ENCODE data around the gene ZFHX3. TPM values are rescaled to one million over a fixed set of nuclear protein-coding genes. Genes with fewer than 3 reads are reported as not detected.

Gene ZFHX3
- polyA plus RNA-seq, 1 donor from 2014 or later, result 26.4 TPM

DNA sequence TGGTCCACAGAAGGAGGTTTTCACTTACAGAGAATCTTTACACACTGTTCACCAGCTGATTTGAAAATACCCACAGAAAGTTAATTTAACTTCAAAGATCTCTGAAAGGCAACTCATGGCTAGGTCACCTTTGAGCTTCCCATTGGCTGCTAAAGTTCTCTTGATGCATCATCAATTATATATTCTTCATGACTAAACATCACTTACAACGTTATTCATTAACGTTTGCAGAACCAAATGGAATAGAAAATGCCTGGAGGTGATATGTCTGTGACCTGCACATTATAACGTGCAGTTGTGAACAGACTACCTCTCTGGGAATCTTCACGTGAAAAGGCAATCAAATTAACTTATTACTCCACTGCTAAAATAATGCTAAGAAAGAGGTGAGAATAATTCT, 238.5 kb downstream of the ZFHX3 start:
- Histone ChIP-seq H3K9me2 (ENCODE audit: insufficient read depth, low read length) (no peaks in the 10 kb centered on the region), H3K4me2 (ENCODE audit: low read length) (no peak overlapping the region), H3F3A (ENCODE audit: insufficient read depth, low read length, poor library complexity, severe bottlenecking) (peaks cover 10% of the 10 kb centered on the region), H3K27ac (ENCODE audit: low read length) (peak overlapping the region; percentile 94), H4K20me1 (ENCODE audit: insufficient read depth) (no peaks in the 10 kb centered on the region), H3K9me3 (ENCODE audit: low read length) (no peaks in the 10 kb centered on the region), H3K4me3 (ENCODE audit: low read length) (no peak overlapping the region), H3K27me3 (ENCODE audit: insufficient read depth, low read depth, low read length) (no peaks in the 10 kb centered on the region), H3K36me3 (ENCODE audit: insufficient read depth, low read length) (peaks cover 7% of the 10 kb centered on the region), H3K9ac (ENCODE audit: low read length) (no peak overlapping the region), H3K79me2 (replicated peaks; ENCODE audit: insufficient read depth, low read length) (peaks cover 55% of the 10 kb centered on the region), H2AFZ (ENCODE audit: low read depth, low read length) (no peak overlapping the region)
- TF ChIP-seq MXI1 (conservative IDR thresholded peaks at IDR 0.05; ENCODE audit: poor library complexity, severe bottlenecking), result no peak
- TF ChIP-seq, protein P1, sequence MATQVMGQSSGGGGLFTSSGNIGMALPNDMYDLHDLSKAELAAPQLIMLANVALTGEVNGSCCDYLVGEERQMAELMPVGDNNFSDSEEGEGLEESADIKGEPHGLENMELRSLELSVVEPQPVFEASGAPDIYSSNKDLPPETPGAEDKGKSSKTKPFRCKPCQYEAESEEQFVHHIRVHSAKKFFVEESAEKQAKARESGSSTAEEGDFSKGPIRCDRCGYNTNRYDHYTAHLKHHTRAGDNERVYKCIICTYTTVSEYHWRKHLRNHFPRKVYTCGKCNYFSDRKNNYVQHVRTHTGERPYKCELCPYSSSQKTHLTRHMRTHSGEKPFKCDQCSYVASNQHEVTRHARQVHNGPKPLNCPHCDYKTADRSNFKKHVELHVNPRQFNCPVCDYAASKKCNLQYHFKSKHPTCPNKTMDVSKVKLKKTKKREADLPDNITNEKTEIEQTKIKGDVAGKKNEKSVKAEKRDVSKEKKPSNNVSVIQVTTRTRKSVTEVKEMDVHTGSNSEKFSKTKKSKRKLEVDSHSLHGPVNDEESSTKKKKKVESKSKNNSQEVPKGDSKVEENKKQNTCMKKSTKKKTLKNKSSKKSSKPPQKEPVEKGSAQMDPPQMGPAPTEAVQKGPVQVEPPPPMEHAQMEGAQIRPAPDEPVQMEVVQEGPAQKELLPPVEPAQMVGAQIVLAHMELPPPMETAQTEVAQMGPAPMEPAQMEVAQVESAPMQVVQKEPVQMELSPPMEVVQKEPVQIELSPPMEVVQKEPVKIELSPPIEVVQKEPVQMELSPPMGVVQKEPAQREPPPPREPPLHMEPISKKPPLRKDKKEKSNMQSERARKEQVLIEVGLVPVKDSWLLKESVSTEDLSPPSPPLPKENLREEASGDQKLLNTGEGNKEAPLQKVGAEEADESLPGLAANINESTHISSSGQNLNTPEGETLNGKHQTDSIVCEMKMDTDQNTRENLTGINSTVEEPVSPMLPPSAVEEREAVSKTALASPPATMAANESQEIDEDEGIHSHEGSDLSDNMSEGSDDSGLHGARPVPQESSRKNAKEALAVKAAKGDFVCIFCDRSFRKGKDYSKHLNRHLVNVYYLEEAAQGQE (IDR thresholded peaks at IDR 0.05; ENCODE audit: borderline replicate concordance), result no peak

DNA sequence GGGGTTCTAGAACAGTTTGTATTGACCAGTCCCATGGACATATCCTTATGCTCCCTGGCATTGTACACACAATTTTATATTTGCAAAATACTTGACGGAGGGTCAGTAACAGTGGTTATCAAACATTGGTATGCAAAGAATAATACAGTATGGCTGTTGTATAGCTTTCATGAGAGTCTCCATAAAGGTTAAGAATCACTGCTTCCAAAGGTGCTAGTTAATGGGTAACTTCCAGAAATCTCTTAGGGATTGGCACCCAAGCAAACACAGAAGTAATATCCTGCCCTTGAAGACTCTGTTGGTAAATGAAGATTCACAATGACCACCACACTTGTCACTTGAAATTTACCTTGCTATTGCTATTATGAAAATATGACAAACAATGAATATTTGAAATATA, 239.2 kb downstream of the ZFHX3 start:
- peaks cover 14% of the 10 kb centered on the region for H3F3A ChIP-seq (ENCODE audit: insufficient read depth, low read length, poor library complexity, severe bottlenecking)
- H3K9me3 ChIP-seq (ENCODE audit: low read length), result no peaks in the 10 kb centered on the region
- H3K36me3 ChIP-seq (ENCODE audit: insufficient read depth, low read length), result peaks cover 7% of the 10 kb centered on the region
- H3K9me2 ChIP-seq (ENCODE audit: insufficient read depth, low read length), result no peaks in the 10 kb centered on the region
- peak overlapping the region; percentile 94 for H3K27ac ChIP-seq (ENCODE audit: low read length)
- no peak overlapping the region for H2AFZ ChIP-seq (ENCODE audit: low read depth, low read length)
- peak overlapping the region; percentile 75 for H3K4me2 ChIP-seq (ENCODE audit: low read length)
- H3K9ac ChIP-seq (ENCODE audit: low read length), result no peak overlapping the region
- no peak for TF ChIP-seq RAD21 (conservative IDR thresholded peaks at IDR 0.05)
- TF ChIP-seq EZH2 (IDR thresholded peaks at IDR 0.05; ENCODE audit: borderline replicate concordance, insufficient read depth, low read length, poor library complexity, severe bottlenecking), result no peak
- TF ChIP-seq EP300 (conservative IDR thresholded peaks at IDR 0.05; ENCODE audit: poor library complexity, severe bottlenecking), result no peak
- no peak for TF ChIP-seq SMC3 (conservative IDR thresholded peaks at IDR 0.05; ENCODE audit: poor library complexity)
- no peak for TF ChIP-seq MXI1 (conservative IDR thresholded peaks at IDR 0.05; ENCODE audit: poor library complexity, severe bottlenecking)
- TF ChIP-seq, protein P1 (IDR thresholded peaks at IDR 0.05; ENCODE audit: borderline replicate concordance), result no peak
- no peak for TF ChIP-seq TAF1 (IDR thresholded peaks at IDR 0.05; ENCODE audit: low read depth)
- no peak for TF ChIP-seq POLR2AphosphoS5 (IDR thresholded peaks at IDR 0.05)
- TF ChIP-seq, protein P2, sequence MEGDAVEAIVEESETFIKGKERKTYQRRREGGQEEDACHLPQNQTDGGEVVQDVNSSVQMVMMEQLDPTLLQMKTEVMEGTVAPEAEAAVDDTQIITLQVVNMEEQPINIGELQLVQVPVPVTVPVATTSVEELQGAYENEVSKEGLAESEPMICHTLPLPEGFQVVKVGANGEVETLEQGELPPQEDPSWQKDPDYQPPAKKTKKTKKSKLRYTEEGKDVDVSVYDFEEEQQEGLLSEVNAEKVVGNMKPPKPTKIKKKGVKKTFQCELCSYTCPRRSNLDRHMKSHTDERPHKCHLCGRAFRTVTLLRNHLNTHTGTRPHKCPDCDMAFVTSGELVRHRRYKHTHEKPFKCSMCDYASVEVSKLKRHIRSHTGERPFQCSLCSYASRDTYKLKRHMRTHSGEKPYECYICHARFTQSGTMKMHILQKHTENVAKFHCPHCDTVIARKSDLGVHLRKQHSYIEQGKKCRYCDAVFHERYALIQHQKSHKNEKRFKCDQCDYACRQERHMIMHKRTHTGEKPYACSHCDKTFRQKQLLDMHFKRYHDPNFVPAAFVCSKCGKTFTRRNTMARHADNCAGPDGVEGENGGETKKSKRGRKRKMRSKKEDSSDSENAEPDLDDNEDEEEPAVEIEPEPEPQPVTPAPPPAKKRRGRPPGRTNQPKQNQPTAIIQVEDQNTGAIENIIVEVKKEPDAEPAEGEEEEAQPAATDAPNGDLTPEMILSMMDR (IDR thresholded peaks at IDR 0.05; ENCODE audit: poor library complexity, severe bottlenecking), result no peak
- no peaks in the 10 kb centered on the region for H3K27me3 ChIP-seq (ENCODE audit: insufficient read depth, low read depth, low read length)
- peak overlapping the region; percentile 53 for H3K4me3 ChIP-seq (ENCODE audit: low read length)
- no peaks in the 10 kb centered on the region for H4K20me1 ChIP-seq (ENCODE audit: insufficient read depth)
- H3K79me2 ChIP-seq (replicated peaks; ENCODE audit: insufficient read depth, low read length), result peaks cover 62% of the 10 kb centered on the region

All from neural cell (in vitro differentiated cells).